HG03108 (cell line): ENCODE measurements around the gene ZNF331.
"Not testable (repeated sequence)": the region's sequence is repeated elsewhere in the genome, so short reads cannot be mapped to it uniquely, and the experiment has no call there.

ENCODE experiments used
- ATAC-seq: cut with Tn5 transposase; IDR thresholded peaks from one replicate; pipeline ENCODE4 v1.9.1; 2021; ENCODE audit warnings: moderate library complexity; ENCODE audit not compliant: unreplicated experiment

Gene ZNF331

GRCh38 chr19:53537521-53538377 lies at the start of gene ZNF331:
Gene ZNF331, plus strand, starts transcription at chr19:53538145. Its CDS starts 31,232 bp downstream, at chr19:53569377.
- peak; percentile 56 for ATAC-seq

- ATAC-seq, result no peak
These were observed 45.8 kb upstream of the ZNF331 start for GRCh38 chr19:53492153-53492552.

- not testable (repeated sequence) for ATAC-seq
These were observed 40.5 kb upstream of the ZNF331 start for GRCh38 chr19:53497311-53498023.

- ATAC-seq, result not testable (repeated sequence)
These were observed 39.9 kb upstream of the ZNF331 start for GRCh38 chr19:53498024-53498395.

GRCh38 chr19:53503151-53503550 lies 34.8 kb upstream of the ZNF331 start:
- ATAC-seq, result not testable (repeated sequence)

- not testable (repeated sequence) for ATAC-seq
These were observed 34.1 kb upstream of the ZNF331 start for GRCh38 chr19:53503671-53504364.

- ATAC-seq, result not testable (repeated sequence)
These were observed 33.6 kb upstream of the ZNF331 start for GRCh38 chr19:53504365-53504703.

- no peak for ATAC-seq
These were observed 33.1 kb upstream of the ZNF331 start for GRCh38 chr19:53504885-53505284.

GRCh38 chr19:53506728-53507127 lies 31.2 kb upstream of the ZNF331 start:
- no peak for ATAC-seq

- ATAC-seq, result no peak
These were observed 30.2 kb upstream of the ZNF331 start for GRCh38 chr19:53507523-53508442.

GRCh38 chr19:53509443-53509842 lies 28.5 kb upstream of the ZNF331 start:
- ATAC-seq, result no peak

GRCh38 chr19:53509845-53510244 lies 28.1 kb upstream of the ZNF331 start:
- no peak for ATAC-seq

GRCh38 chr19:53511357-53511756 lies 26.6 kb upstream of the ZNF331 start:
- no peak for ATAC-seq

- ATAC-seq, result no peak
These were observed 26.0 kb upstream of the ZNF331 start for GRCh38 chr19:53511933-53512374.

GRCh38 chr19:53515047-53515446 lies 22.9 kb upstream of the ZNF331 start:
- ATAC-seq, result not testable (repeated sequence)

- ATAC-seq, result no peak
These were observed 20.7 kb upstream of the ZNF331 start for GRCh38 chr19:53517114-53517741.

GRCh38 chr19:53518121-53518520 lies 19.8 kb upstream of the ZNF331 start:
- ATAC-seq, result no peak

- no peak for ATAC-seq
These were observed 19.2 kb upstream of the ZNF331 start for GRCh38 chr19:53518716-53519115.

GRCh38 chr19:53519446-53519845 lies 18.5 kb upstream of the ZNF331 start:
- ATAC-seq, result no peak

- ATAC-seq, result no peak
These were observed 17.8 kb upstream of the ZNF331 start for GRCh38 chr19:53520163-53520546.
